Adrenal gland (tissue), 5 donors: Measurements from ENCODE around the gene ABLIM2.

Experiments
- CTCF ChIP-seq, 6 experiments: fragments of 450-650 bp in 4 of 6; fragments of 200-600 bp in 2 of 6; sonication (generic) in 1 of 6; IDR thresholded peaks; 1 replicate in 5 of 6; 2 replicates in 1 of 6; pipeline versions ENCODE4 v1.5.1 to v1.8.0; 2016 to 2021; ENCODE audit warnings: antibody characterized with exemption in 6 of 6, mild to moderate bottlenecking in 2 of 6, moderate library complexity in 1 of 6
- POLR2A ChIP-seq, 2 donors: fragments of 450-650 bp; IDR thresholded peaks; one replicate each; pipeline ENCODE4 v1.6.1; 2017; ENCODE audit warnings: antibody characterized with exemption in 2 of 2, mild to moderate bottlenecking in 2 of 2, moderate library complexity in 1 of 2
- donor health status: DM: no; HTN: no; CAD: no.

- no peak for TF ChIP-seq CTCF (IDR thresholded peaks at IDR 0.05)
- no peak for TF ChIP-seq POLR2A (IDR thresholded peaks at IDR 0.05)
These were observed 179.0 kb downstream of the ABLIM2 start for GRCh38 chr4:7979652-7979968.
